ENCODE measurements around the gene FAM13C. TPM values are rescaled to one million over a fixed set of nuclear protein-coding genes. Genes with fewer than 3 reads are reported as not detected.

The FAM13C gene
- total RNA-seq, 4 donors from 2014 or later = 45.1 to 62.9 (median 53.1) TPM

- TF ChIP-seq POLR2A (IDR thresholded peaks at IDR 0.05; ENCODE audit: low read depth) = no peak
- no peak for TF ChIP-seq EP300 (IDR thresholded peaks at IDR 0.05)
- TF ChIP-seq CTCF (IDR thresholded peaks at IDR 0.05) = no peak
- no peak for TF ChIP-seq POLR2AphosphoS5 (IDR thresholded peaks at IDR 0.05)
- H3K9me3 ChIP-seq = no peaks in the 10 kb centered on the region
- H3K4me3 ChIP-seq = no peak overlapping the region
- no peaks in the 10 kb centered on the region for H3K36me3 ChIP-seq
- 44% methylated on average over 1 of the region's 1 CpG for WGBS
- H3K27me3 ChIP-seq = no peaks in the 10 kb centered on the region
- H3K4me1 ChIP-seq = peaks cover 0 to 24% (median 18%) of the 10 kb centered on the region in 4 donors
- no peak for DNase-seq (ENCODE audit: extremely low spot score)
- intact Hi-C loops (cut with DNase I) = no loop called here
- peak overlapping the region; percentile 24 to 41 (median 28) for H3K27ac ChIP-seq (replicated peaks in 1 of 4)
Observed at GRCh38 chr10:59372543-59372942, 10.2 kb upstream of the FAM13C start.

- no peaks in the 10 kb centered on the region for H3K9me3 ChIP-seq
- no peaks in the 10 kb centered on the region for H3K36me3 ChIP-seq
- no peak for DNase-seq (ENCODE audit: extremely low spot score)
- H3K27ac ChIP-seq (replicated peaks in 1 of 4) = peak overlapping the region in 1 of 4 donors; percentile 18
- H3K4me1 ChIP-seq = peaks cover 6 to 23% (median 21%) of the 10 kb centered on the region in 4 donors
- intact Hi-C loops (cut with DNase I) = no loop called here
- no peaks in the 10 kb centered on the region for H3K27me3 ChIP-seq
- TF ChIP-seq CTCF (IDR thresholded peaks at IDR 0.05) (no peak), EP300 (IDR thresholded peaks at IDR 0.05) (no peak), POLR2A (IDR thresholded peaks at IDR 0.05; ENCODE audit: low read depth) (no peak), POLR2AphosphoS5 (IDR thresholded peaks at IDR 0.05) (no peak)
- 72% methylated on average over 3 of the region's 3 CpGs for WGBS
- no peak overlapping the region for H3K4me3 ChIP-seq
Observed at GRCh38 chr10:59366290-59366689, 3.9 kb upstream of the FAM13C start.

- WGBS = 80% methylated on average over 3 of the region's 3 CpGs
- Histone ChIP-seq H3K9me3 (no peaks in the 10 kb centered on the region), H3K4me3 (peak overlapping the region; percentile 60 to 80 (median 66)), H3K4me1 (peaks cover 32 to 51% (median 49%) of the 10 kb centered on the region in 4 donors), H3K27me3 (no peaks in the 10 kb centered on the region), H3K36me3 (no peaks in the 10 kb centered on the region), H3K27ac (replicated peaks in 1 of 4) (peak overlapping the region; percentile 86 to 94 (median 90))
- intact Hi-C loops (cut with DNase I) = no loop called here
- DNase-seq (ENCODE audit: extremely low spot score) = no peak
- TF ChIP-seq EP300 (IDR thresholded peaks at IDR 0.05) = no peak
- TF ChIP-seq POLR2AphosphoS5 (IDR thresholded peaks at IDR 0.05) = no peak
- no peak for TF ChIP-seq CTCF (IDR thresholded peaks at IDR 0.05)
- no peak for TF ChIP-seq POLR2A (IDR thresholded peaks at IDR 0.05; ENCODE audit: low read depth)
Observed at GRCh38 chr10:59363446-59363958, 1.2 kb upstream of the FAM13C start.

GRCh38 chr10:59362959-59363381 is 621 bp upstream of the FAM13C start:
- Histone ChIP-seq H3K4me1 (peaks cover 36 to 56% (median 54%) of the 10 kb centered on the region in 4 donors), H3K27me3 (no peaks in the 10 kb centered on the region), H3K36me3 (no peaks in the 10 kb centered on the region), H3K4me3 (peak overlapping the region; percentile 60 to 80 (median 66)), H3K27ac (replicated peaks in 1 of 4) (peak overlapping the region; percentile 86 to 94 (median 90)), H3K9me3 (no peaks in the 10 kb centered on the region)
- intact Hi-C loops (cut with DNase I) = no loop called here
- peak; percentile 60 to 82 for TF ChIP-seq POLR2AphosphoS5 (IDR thresholded peaks at IDR 0.05)
- TF ChIP-seq POLR2A (IDR thresholded peaks at IDR 0.05; ENCODE audit: low read depth) = no peak
- TF ChIP-seq CTCF (IDR thresholded peaks at IDR 0.05) = no peak
- 2% methylated on average over 8 of the region's 11 CpGs for WGBS
- DNase-seq (ENCODE audit: extremely low spot score) = peak; percentile 93

Data from esophagus muscularis mucosa (tissue), 4 donors.